SJCRH30 (cell line): ENCODE measurements around the gene SLC28A2. TPM values are rescaled to one million over a fixed set of nuclear protein-coding genes. Genes with fewer than 3 reads are reported as not detected.
"Not testable (repeated sequence)": the region's sequence is repeated elsewhere in the genome, so short reads cannot be mapped to it uniquely, and the experiment has no call there.

Source experiments
- DNase-seq, 2 experiments: peaks; one replicate each; pipeline ENCODE4 v3.0.0-alpha.2; 2015 to 2020
- H3K27ac ChIP-seq: fragments of 250-450 bp; sonication (Bioruptor Pico); 2 replicates; pipeline ENCODE4 v1.5.1; 2020; ENCODE audit warnings: mild to moderate bottlenecking, moderate library complexity
- H3K27me3 ChIP-seq: fragments of 250-450 bp; sonication (Bioruptor Pico); 2 replicates; pipeline ENCODE4 v1.5.1; 2020; ENCODE audit warnings: mild to moderate bottlenecking, moderate library complexity
- H3K36me3 ChIP-seq: fragments of 250-450 bp; sonication (Bioruptor Pico); 2 replicates; pipeline ENCODE4 v1.5.1; 2020; ENCODE audit warnings: mild to moderate bottlenecking, moderate library complexity
- H3K4me1 ChIP-seq: fragments of 250-450 bp; sonication (Bioruptor Pico); 2 replicates; pipeline ENCODE4 v1.5.1; 2020; ENCODE audit warnings: mild to moderate bottlenecking, moderate library complexity
- H3K4me3 ChIP-seq: fragments of 250-450 bp; sonication (Bioruptor Pico); 2 replicates; pipeline ENCODE4 v1.5.1; 2020; ENCODE audit warnings: mild to moderate bottlenecking, moderate library complexity
- H3K9me3 ChIP-seq: fragments of 250-450 bp; sonication (Bioruptor Pico); replicated peaks from 2 replicates; pipeline ENCODE4 v1.5.1; 2020; ENCODE audit warnings: mild to moderate bottlenecking, moderate library complexity
- total RNA-seq: library from RNA; depleted of rRNA; stranded (reverse); fragments of >200 nt; shearing (Covaris generic); gene quantifications from 2 replicates; pipeline ENCODE4 v1.2.3, GENCODE V29; 2014

SLC28A2 gene
- total RNA-seq, 1 experiment from 2014 or later = not detected

- not testable (repeated sequence) for H3K36me3 ChIP-seq, H3K4me3 ChIP-seq, H3K4me1 ChIP-seq, H3K9me3 ChIP-seq, H3K27ac ChIP-seq, DNase-seq, H3K27me3 ChIP-seq
Observed at GRCh38 chr15:45236806-45237205, 15.2 kb upstream of the SLC28A2 start.

GRCh38 chr15:45242289-45242688 lies 9.7 kb upstream of the SLC28A2 start:
- Histone ChIP-seq H3K36me3 (no peaks in the 10 kb centered on the region), H3K27ac (no peak overlapping the region), H3K4me3 (no peak overlapping the region), H3K9me3 (peaks cover 13% of the 10 kb centered on the region), H3K27me3 (no peaks in the 10 kb centered on the region), H3K4me1 (no peaks in the 10 kb centered on the region)
- no peak for DNase-seq

GRCh38 chr15:45249125-45249780 lies 2.8 kb upstream of the SLC28A2 start:
- Histone ChIP-seq H3K9me3 (no peaks in the 10 kb centered on the region; the same call in 1 of the 2 replicates), H3K27ac (no peak overlapping the region), H3K4me3 (no peak overlapping the region)

GRCh38 chr15:45253330-45253729 lies 1.3 kb downstream of the SLC28A2 start:
- Histone ChIP-seq H3K4me3 (no peak overlapping the region), H3K4me1 (no peaks in the 10 kb centered on the region)

More at GRCh38 chr15:45249125-45249780, 2.8 kb upstream of the SLC28A2 start:
- no peaks in the 10 kb centered on the region for H3K4me1 ChIP-seq
- no peaks in the 10 kb centered on the region for H3K36me3 ChIP-seq
- H3K27me3 ChIP-seq = no peaks in the 10 kb centered on the region
- no peak for DNase-seq

GRCh38 chr15:45254405-45254804 lies 2.4 kb downstream of the SLC28A2 start:
- Histone ChIP-seq H3K4me1 (no peaks in the 10 kb centered on the region), H3K27me3 (no peaks in the 10 kb centered on the region), H3K9me3 (no peaks in the 10 kb centered on the region), H3K36me3 (no peaks in the 10 kb centered on the region), H3K27ac (no peak overlapping the region), H3K4me3 (no peak overlapping the region)
- DNase-seq = no peak

More at GRCh38 chr15:45253330-45253729, 1.3 kb downstream of the SLC28A2 start:
- Histone ChIP-seq H3K27me3 (no peaks in the 10 kb centered on the region), H3K36me3 (no peaks in the 10 kb centered on the region), H3K9me3 (no peaks in the 10 kb centered on the region; the same call in 1 of the 2 replicates), H3K27ac (no peak overlapping the region)
- DNase-seq = peak in 1 of 2 experiments; percentile 20

GRCh38 chr15:45254824-45255223 lies 2.8 kb downstream of the SLC28A2 start:
- H3K9me3 ChIP-seq, DNase-seq, H3K27ac ChIP-seq, H3K36me3 ChIP-seq, H3K27me3 ChIP-seq, H3K4me3 ChIP-seq, H3K4me1 ChIP-seq: not testable (repeated sequence)

GRCh38 chr15:45259796-45260195 lies 7.8 kb downstream of the SLC28A2 start:
- Histone ChIP-seq H3K36me3 (no peaks in the 10 kb centered on the region), H3K4me1 (no peaks in the 10 kb centered on the region), H3K4me3 (no peak overlapping the region), H3K9me3 (no peaks in the 10 kb centered on the region), H3K27ac (no peak overlapping the region), H3K27me3 (no peaks in the 10 kb centered on the region)
- no peak for DNase-seq

- Histone ChIP-seq H3K27me3 (no peaks in the 10 kb centered on the region), H3K9me3 (no peaks in the 10 kb centered on the region), H3K4me3 (no peak overlapping the region), H3K4me1 (no peaks in the 10 kb centered on the region), H3K27ac (no peak overlapping the region), H3K36me3 (no peaks in the 10 kb centered on the region)
- DNase-seq = no peak
Observed at GRCh38 chr15:45262906-45263461, 10.9 kb downstream of the SLC28A2 start.

- no peaks in the 10 kb centered on the region for H3K4me1 ChIP-seq
- no peak overlapping the region for H3K27ac ChIP-seq
- no peak for DNase-seq
- no peaks in the 10 kb centered on the region for H3K9me3 ChIP-seq
- H3K36me3 ChIP-seq = no peaks in the 10 kb centered on the region
- no peak overlapping the region for H3K4me3 ChIP-seq
- H3K27me3 ChIP-seq = no peaks in the 10 kb centered on the region
Observed at GRCh38 chr15:45263854-45264253, 11.8 kb downstream of the SLC28A2 start.

GRCh38 chr15:45265506-45265905 lies 13.5 kb downstream of the SLC28A2 start:
- H3K9me3 ChIP-seq = no peaks in the 10 kb centered on the region
- H3K27me3 ChIP-seq = no peaks in the 10 kb centered on the region
- no peak for DNase-seq
- no peaks in the 10 kb centered on the region for H3K4me1 ChIP-seq
- no peak overlapping the region for H3K27ac ChIP-seq
- H3K4me3 ChIP-seq = no peak overlapping the region
- no peaks in the 10 kb centered on the region for H3K36me3 ChIP-seq

GRCh38 chr15:45268135-45268534 lies 16.1 kb downstream of the SLC28A2 start:
- Histone ChIP-seq H3K9me3 (no peaks in the 10 kb centered on the region), H3K4me1 (no peaks in the 10 kb centered on the region), H3K4me3 (no peak overlapping the region), H3K36me3 (no peaks in the 10 kb centered on the region), H3K27ac (no peak overlapping the region), H3K27me3 (no peaks in the 10 kb centered on the region)
- DNase-seq = peak; percentile 18 to 29

GRCh38 chr15:45274636-45275380 lies 22.8 kb downstream of the SLC28A2 start:
- no peaks in the 10 kb centered on the region for H3K27me3 ChIP-seq

GRCh38 chr15:45276831-45277230 lies 24.8 kb downstream of the SLC28A2 start:
- Histone ChIP-seq H3K27me3 (no peaks in the 10 kb centered on the region), H3K36me3 (no peaks in the 10 kb centered on the region), H3K4me1 (peaks cover 6% of the 10 kb centered on the region; the same call in 1 of the 2 replicates), H3K9me3 (no peaks in the 10 kb centered on the region), H3K27ac (no peak overlapping the region), H3K4me3 (no peak overlapping the region)
- peak in 1 of 2 experiments; percentile 45 for DNase-seq

More at GRCh38 chr15:45274636-45275380, 22.8 kb downstream of the SLC28A2 start:
- Histone ChIP-seq H3K27ac (no peak overlapping the region), H3K36me3 (no peaks in the 10 kb centered on the region), H3K9me3 (no peaks in the 10 kb centered on the region), H3K4me1 (peaks cover 6% of the 10 kb centered on the region; the same call in 1 of the 2 replicates), H3K4me3 (no peak overlapping the region)
- DNase-seq = no peak

- peaks cover 6% of the 10 kb centered on the region; the same call in 1 of the 2 replicates for H3K4me1 ChIP-seq
- H3K36me3 ChIP-seq = no peaks in the 10 kb centered on the region
- H3K9me3 ChIP-seq = no peaks in the 10 kb centered on the region
- H3K4me3 ChIP-seq = peak overlapping the region; percentile 68
- no peaks in the 10 kb centered on the region for H3K27me3 ChIP-seq
- peak; percentile 98 to 99 for DNase-seq
- peak overlapping the region; percentile 33; the same call in 1 of the 2 replicates for H3K27ac ChIP-seq
Observed at GRCh38 chr15:45279024-45279698, 27.1 kb downstream of the SLC28A2 start.

GRCh38 chr15:45285413-45285812 lies 33.4 kb downstream of the SLC28A2 start:
- Histone ChIP-seq H3K27me3 (no peaks in the 10 kb centered on the region), H3K27ac (no peak overlapping the region), H3K4me3 (no peak overlapping the region), H3K4me1 (no peaks in the 10 kb centered on the region), H3K36me3 (no peaks in the 10 kb centered on the region), H3K9me3 (no peaks in the 10 kb centered on the region)
- no peak for DNase-seq
